Gastrocnemius medialis (tissue), 4 donors: ENCODE measurements around the gene ADRA2B. TPM values are rescaled to one million over a fixed set of nuclear protein-coding genes. Genes with fewer than 3 reads are reported as not detected.

Source experiments
- ATAC-seq, 2 donors: fragments of 150-250 bp; one replicate each; pipeline ENCODE4 v1.9.1; 2016
- DNase-seq, 2 donors: peaks; one replicate each; pipeline ENCODE4 v3.0.0-alpha.2; 2019
- H3K27ac ChIP-seq, 4 donors: fragments of 200-600 bp; sonication (generic); 1 replicate in 1 of 4; 2 replicates in 3 of 4; pipeline ENCODE4 v1.5.1; 2016 to 2018; ENCODE audit warnings: mild to moderate bottlenecking in 2 of 4, moderate library complexity in 1 of 4
- H3K27me3 ChIP-seq, 3 donors: fragments of 200-600 bp; sonication (generic) in 2 of 3; 1 replicate in 1 of 3; 2 replicates in 2 of 3; pipeline versions ENCODE4 v1.5.1 to v1.6.0; 2016 to 2019; ENCODE audit warnings: mild to moderate bottlenecking in 1 of 3, moderate library complexity in 1 of 3
- H3K36me3 ChIP-seq, 2 donors: fragments of 200-600 bp; sonication (generic) in 1 of 2; one replicate each; pipeline ENCODE4 v1.5.1; 2017 to 2018
- H3K4me1 ChIP-seq, 2 donors: fragments of 200-600 bp; sonication (generic) in 1 of 2; one replicate each; pipeline ENCODE4 v1.5.1; 2016 to 2017; ENCODE audit warnings: mild to moderate bottlenecking in 2 of 2
- H3K4me3 ChIP-seq, 4 donors: fragments of 200-600 bp; sonication (generic) in 3 of 4; 1 replicate in 1 of 4; 2 replicates in 3 of 4; pipeline ENCODE4 v1.5.1; 2016 to 2019; ENCODE audit warnings: mild to moderate bottlenecking in 2 of 4
- H3K9me3 ChIP-seq, 3 donors: fragments of 200-600 bp; sonication (generic) in 2 of 3; 1 replicate in 1 of 3; 2 replicates in 2 of 3; pipeline ENCODE4 v1.5.1; 2016 to 2019
- POLR2A ChIP-seq, 2 donors: fragments of 450-650 bp; IDR thresholded peaks; one replicate each; pipeline ENCODE4 v1.6.1; 2017; ENCODE audit warnings: antibody characterized with exemption in 2 of 2, mild to moderate bottlenecking in 2 of 2, moderate library complexity in 2 of 2
- in situ Hi-C, 4 donors: fragments of 200-750 bp; cut with MboI; loops; one replicate each; pipeline versions ENCODE4 v1.15.0 to v1.8.0; 2017; ENCODE audit warnings: low sequenced_read_pairs in 4 of 4
- intact Hi-C: fragments of 100-400 bp; cut with DNase I; formaldehyde crosslinking; loops from one replicate; pipeline ENCODE4 v1.15.1; 2023; ENCODE audit warnings: low total_unique reads
- total RNA-seq, 4 donors: library from RNA; depleted of rRNA; stranded (reverse); fragments of >200 nt; gene quantifications; one replicate each; pipeline versions ENCODE4 v1.1.0 to v1.2.3, GENCODE V29; 2016
- TF ChIP-seq, protein P1 (sequence below), 5 experiments: fragments of 450-650 bp in 3 of 5; fragments of 200-600 bp in 2 of 5; sonication (generic) in 2 of 5; IDR thresholded peaks in 4 of 5; conservative IDR thresholded peaks in 1 of 5; 1 replicate in 4 of 5; 2 replicates in 1 of 5; pipeline ENCODE4 v1.5.1; 2016 to 2019; ENCODE audit warnings: antibody characterized with exemption in 5 of 5, mild to moderate bottlenecking in 3 of 5, moderate library complexity in 3 of 5

ADRA2B gene
- total RNA-seq, 4 donors from 2014 or later = 2.4 to 5.6 (median 3.6) TPM

DNA sequence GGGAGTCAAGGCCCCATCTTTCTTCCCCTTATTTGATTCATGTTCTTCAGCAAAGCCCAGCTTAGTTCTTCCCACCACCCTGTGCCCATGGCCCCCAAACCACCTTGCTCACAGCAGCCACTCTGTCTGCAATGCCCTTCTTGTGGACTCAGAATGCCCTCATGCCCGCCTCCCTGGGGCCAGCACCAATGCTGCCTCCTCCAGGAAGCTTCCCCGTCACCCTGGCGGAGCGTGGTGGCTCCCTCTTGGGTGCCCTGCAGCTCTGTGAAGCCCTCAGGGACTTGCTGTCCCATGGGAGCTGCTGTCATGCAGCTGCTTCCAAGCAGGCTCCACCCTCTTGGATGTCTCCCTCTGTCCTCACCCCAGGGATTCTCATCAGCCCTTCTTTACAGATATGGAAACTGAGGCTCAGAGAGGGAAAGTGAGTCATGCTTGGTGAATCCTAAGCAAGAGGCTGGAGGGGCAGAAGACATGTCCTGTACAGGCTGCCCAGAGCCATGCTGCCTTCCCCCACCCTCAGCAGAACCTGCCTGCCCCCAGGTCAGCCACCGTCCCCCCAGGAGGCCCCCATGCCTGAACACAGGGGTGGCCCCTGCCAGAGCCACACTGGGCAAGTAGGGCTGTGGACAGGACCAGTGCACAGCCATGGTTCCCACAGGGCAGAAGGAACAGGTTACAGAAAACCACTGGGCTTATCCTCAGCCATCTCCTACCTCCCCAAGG is 40.7 kb upstream of the ADRA2B start:
- DNase-seq (no peak), ATAC-seq (no peak)
- in situ Hi-C loops = no loop called here
- H3K9me3 ChIP-seq = no peaks in the 10 kb centered on the region
- H3K4me3 ChIP-seq = no peak overlapping the region
- TF ChIP-seq, protein P1, sequence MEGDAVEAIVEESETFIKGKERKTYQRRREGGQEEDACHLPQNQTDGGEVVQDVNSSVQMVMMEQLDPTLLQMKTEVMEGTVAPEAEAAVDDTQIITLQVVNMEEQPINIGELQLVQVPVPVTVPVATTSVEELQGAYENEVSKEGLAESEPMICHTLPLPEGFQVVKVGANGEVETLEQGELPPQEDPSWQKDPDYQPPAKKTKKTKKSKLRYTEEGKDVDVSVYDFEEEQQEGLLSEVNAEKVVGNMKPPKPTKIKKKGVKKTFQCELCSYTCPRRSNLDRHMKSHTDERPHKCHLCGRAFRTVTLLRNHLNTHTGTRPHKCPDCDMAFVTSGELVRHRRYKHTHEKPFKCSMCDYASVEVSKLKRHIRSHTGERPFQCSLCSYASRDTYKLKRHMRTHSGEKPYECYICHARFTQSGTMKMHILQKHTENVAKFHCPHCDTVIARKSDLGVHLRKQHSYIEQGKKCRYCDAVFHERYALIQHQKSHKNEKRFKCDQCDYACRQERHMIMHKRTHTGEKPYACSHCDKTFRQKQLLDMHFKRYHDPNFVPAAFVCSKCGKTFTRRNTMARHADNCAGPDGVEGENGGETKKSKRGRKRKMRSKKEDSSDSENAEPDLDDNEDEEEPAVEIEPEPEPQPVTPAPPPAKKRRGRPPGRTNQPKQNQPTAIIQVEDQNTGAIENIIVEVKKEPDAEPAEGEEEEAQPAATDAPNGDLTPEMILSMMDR (IDR thresholded peaks at IDR 0.05 in 4 of 5, conservative IDR thresholded peaks at IDR 0.05 in 1 of 5) = no peak
- no peak for TF ChIP-seq POLR2A (IDR thresholded peaks at IDR 0.05)
- no peaks in the 10 kb centered on the region for H3K36me3 ChIP-seq
- H3K4me1 ChIP-seq = no peaks in the 10 kb centered on the region
- H3K27me3 ChIP-seq = peaks cover 0 to 4% (median 0%) of the 10 kb centered on the region in 3 donors
- no peak overlapping the region for H3K27ac ChIP-seq
- intact Hi-C loops = no loop called here

DNA sequence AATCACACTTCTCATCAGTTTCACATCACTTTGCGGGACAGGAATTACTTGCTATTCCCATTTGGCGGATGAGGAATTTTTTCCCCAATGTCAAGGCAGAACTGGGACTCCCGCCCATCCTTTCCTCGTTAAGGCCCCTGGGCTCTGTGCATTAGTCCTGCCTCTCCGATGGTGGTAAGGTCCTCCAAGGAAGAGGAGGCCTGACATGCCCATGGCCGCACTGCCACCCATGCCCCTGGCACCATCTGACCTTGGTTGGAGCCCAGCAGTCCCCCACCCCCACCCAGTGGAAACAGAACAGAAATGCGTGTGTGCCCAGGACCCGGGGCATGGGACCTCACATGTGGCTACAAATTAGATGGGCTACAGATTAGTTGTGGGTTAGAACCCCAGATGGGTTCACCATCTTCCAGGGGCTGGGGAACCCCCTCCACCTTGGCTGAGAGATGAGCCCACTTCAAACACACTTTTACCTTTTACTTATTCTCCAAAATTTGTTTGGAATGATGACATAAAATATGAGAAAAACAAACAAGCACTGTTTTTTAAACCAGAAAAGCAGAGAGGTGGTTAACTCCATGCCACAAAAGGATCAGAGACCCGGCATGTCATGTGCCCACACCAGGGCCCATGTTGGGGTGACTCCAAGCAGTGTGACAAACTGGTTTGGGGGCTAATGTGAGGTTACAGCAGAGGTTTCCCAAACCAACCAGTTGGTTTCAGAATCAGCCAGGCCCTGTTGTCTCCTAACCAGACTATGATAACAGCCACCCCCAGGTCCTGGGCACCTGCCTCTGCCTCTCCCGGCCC is 39.8 kb upstream of the ADRA2B start:
- intact Hi-C loops (no loop called here), in situ Hi-C loops (no loop called here)
- Histone ChIP-seq H3K4me1 (no peaks in the 10 kb centered on the region), H3K4me3 (no peak overlapping the region), H3K36me3 (no peaks in the 10 kb centered on the region), H3K27me3 (peaks cover 0 to 4% (median 0%) of the 10 kb centered on the region in 3 donors), H3K27ac (no peak overlapping the region), H3K9me3 (no peaks in the 10 kb centered on the region)
- no peak for TF ChIP-seq POLR2A (IDR thresholded peaks at IDR 0.05)
- TF ChIP-seq, protein P1 (IDR thresholded peaks at IDR 0.05 in 4 of 5, conservative IDR thresholded peaks at IDR 0.05 in 1 of 5) = no peak
- no peak for ATAC-seq
- no peak for DNase-seq

DNA sequence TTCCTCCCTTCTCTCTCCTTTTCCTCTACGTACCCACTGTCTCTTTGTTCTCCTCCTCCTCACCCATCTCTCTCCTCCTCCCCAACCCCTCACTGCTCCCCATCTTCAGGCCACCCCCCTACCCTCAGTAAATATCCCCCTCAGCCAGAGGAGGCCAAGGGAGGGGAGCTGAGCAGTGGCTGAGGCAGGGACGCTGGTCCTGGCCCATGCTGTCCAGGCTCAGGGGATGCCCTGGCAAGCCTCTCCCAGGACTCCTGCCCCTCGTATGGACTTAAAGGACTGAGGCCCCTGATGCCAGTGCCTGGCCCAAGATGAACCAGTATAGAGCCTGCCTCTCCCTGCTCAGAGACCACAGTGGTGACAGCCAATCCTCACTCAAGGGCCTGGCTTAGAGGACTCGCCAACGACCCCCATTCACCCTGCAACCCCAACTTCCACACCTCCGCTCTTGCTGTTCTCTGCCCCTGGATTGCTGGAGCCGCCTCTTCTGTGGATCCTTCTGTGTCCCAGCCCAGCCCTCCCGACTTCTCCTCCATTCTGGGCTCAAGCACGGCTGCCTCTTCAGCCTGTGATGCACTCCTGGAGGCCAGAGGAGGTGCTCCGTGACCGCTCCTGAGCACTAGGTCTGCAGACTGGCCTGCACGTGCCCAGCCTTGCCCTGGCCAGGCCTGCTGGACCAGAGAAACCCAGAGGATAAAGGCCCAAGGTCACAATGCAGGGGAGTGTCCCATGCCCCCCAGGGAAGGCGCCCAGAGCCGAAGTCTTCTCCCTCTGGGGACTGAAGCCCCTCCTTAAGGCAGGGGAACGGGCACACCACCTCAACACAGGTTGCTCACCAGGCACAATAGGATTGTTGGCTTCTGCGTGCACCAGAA is 38.4 kb upstream of the ADRA2B start:
- in situ Hi-C loops = no loop called here

DNA sequence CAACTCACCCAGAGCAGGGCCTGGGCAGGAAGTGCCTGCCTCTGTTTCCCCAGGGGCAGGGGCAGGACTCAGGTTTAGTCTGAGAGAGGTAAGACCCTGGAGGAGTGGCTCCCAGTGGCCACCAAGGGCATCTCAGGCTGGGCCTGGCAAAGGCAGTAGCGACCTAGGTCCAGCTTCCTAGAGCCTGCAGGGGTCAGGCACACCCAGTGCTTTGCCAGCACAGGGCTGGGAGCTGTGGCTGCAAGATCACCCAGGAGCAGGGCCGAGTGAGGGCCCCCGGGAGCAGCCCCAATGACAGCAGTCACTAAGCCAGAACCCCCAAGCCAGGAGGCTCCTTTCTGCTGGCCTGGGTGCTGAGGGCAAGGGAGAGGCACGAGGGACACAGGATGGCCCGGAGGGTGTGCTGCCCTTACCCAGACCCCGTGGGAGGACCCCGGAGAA is 37.6 kb upstream of the ADRA2B start:
- Histone ChIP-seq H3K4me1 (no peaks in the 10 kb centered on the region), H3K9me3 (no peaks in the 10 kb centered on the region), H3K27me3 (peaks cover 0 to 4% (median 0%) of the 10 kb centered on the region in 3 donors), H3K4me3 (no peak overlapping the region), H3K36me3 (no peaks in the 10 kb centered on the region), H3K27ac (no peak overlapping the region)
- in situ Hi-C loops (no loop called here), intact Hi-C loops (no loop called here)
- DNase-seq (no peak), ATAC-seq (no peak)
- TF ChIP-seq, protein P1 (IDR thresholded peaks at IDR 0.05 in 4 of 5, conservative IDR thresholded peaks at IDR 0.05 in 1 of 5) = no peak
- TF ChIP-seq POLR2A (IDR thresholded peaks at IDR 0.05) = no peak

More for the DNA sequence above, 38.4 kb upstream of the ADRA2B start:
- no peaks in the 10 kb centered on the region for H3K36me3 ChIP-seq
- peaks cover 0 to 4% (median 0%) of the 10 kb centered on the region in 3 donors for H3K27me3 ChIP-seq
- no peaks in the 10 kb centered on the region for H3K9me3 ChIP-seq
- H3K4me1 ChIP-seq = no peaks in the 10 kb centered on the region
- DNase-seq (no peak), ATAC-seq (no peak)
- intact Hi-C loops = no loop called here
- no peak overlapping the region for H3K4me3 ChIP-seq
- H3K27ac ChIP-seq = no peak overlapping the region
- TF ChIP-seq POLR2A (IDR thresholded peaks at IDR 0.05) = no peak
- TF ChIP-seq, protein P1 (IDR thresholded peaks at IDR 0.05 in 4 of 5, conservative IDR thresholded peaks at IDR 0.05 in 1 of 5) = no peak
